Breast epithelium (tissue), 4 donors: ENCODE data around the gene SFXN5. TPM values are rescaled to one million over a fixed set of nuclear protein-coding genes. Genes with fewer than 3 reads are reported as not detected.

Experiments
- DNase-seq, 2 donors: peaks; one replicate each; pipeline ENCODE4 v3.0.0-alpha.2; 2019; ENCODE audit warnings: low spot score in 2 of 2
- H3K27ac ChIP-seq, 2 donors: fragments of 200-600 bp; sonication (generic) in 1 of 2; one replicate each; pipeline ENCODE4 v1.5.1; 2016 to 2019; ENCODE audit warnings: mild to moderate bottlenecking in 1 of 2
- H3K27me3 ChIP-seq, 2 donors: fragments of 200-600 bp; sonication (generic) in 1 of 2; one replicate each; pipeline versions ENCODE4 v1.5.1 to v1.6.0; 2017 to 2019; ENCODE audit warnings: control low read depth in 1 of 2, mild to moderate bottlenecking in 1 of 2
- H3K36me3 ChIP-seq: fragments of 200-600 bp; one replicate; pipeline ENCODE4 v1.5.1; 2019
- H3K4me1 ChIP-seq, 2 donors: fragments of 200-600 bp; sonication (generic); one replicate each; pipeline ENCODE4 v1.5.1; 2016 to 2019; ENCODE audit warnings: control low read depth in 1 of 2
- H3K4me3 ChIP-seq, 3 donors: fragments of 200-600 bp; sonication (generic); 1 replicate in 2 of 3; 2 replicates in 1 of 3; pipeline ENCODE4 v1.5.1; 2016 to 2019; ENCODE audit warnings: mild to moderate bottlenecking in 3 of 3, moderate library complexity in 2 of 3
- H3K9me3 ChIP-seq, 2 donors: fragments of 200-600 bp; sonication (generic) in 1 of 2; one replicate each; pipeline ENCODE4 v1.5.1; 2016 to 2019; ENCODE audit warnings: control low read depth in 1 of 2
- CTCF ChIP-seq, 3 donors: fragments of 450-650 bp; IDR thresholded peaks; one replicate each; pipeline ENCODE4 v1.5.1; 2016 to 2017; ENCODE audit warnings: antibody characterized with exemption in 3 of 3, mild to moderate bottlenecking in 3 of 3, moderate library complexity in 3 of 3
- POLR2A ChIP-seq: fragments of 450-650 bp; IDR thresholded peaks from one replicate; pipeline ENCODE4 v1.6.1; 2016; ENCODE audit warnings: antibody characterized with exemption, mild to moderate bottlenecking, moderate library complexity
- POLR2AphosphoS5 ChIP-seq, 3 donors: sonication (generic); formaldehyde crosslinking; IDR thresholded peaks; one replicate each; pipeline ENCODE4 v1.6.1; 2017; ENCODE audit warnings: antibody characterized with exemption in 3 of 3
- intact Hi-C: fragments of 100-400 bp; cut with DNase I; formaldehyde crosslinking; loops from one replicate; pipeline ENCODE4 v1.15.1; 2023; ENCODE audit warnings: low total_unique reads
- total RNA-seq, 3 donors: library from RNA; depleted of rRNA; stranded (reverse); fragments of >200 nt; gene quantifications; one replicate each; pipeline ENCODE4 v1.1.0, GENCODE V29; 2016

Gene SFXN5
- total RNA-seq, 3 donors from 2014 or later, result 6.7 to 19.6 (median 12.8) TPM

GRCh38 chr2:72949642-72950041, 121.9 kb downstream of the SFXN5 start:
- no peak overlapping the region for H3K4me3 ChIP-seq
- no peak for DNase-seq
- no peaks in the 10 kb centered on the region for H3K9me3 ChIP-seq
- H3K27ac ChIP-seq, result no peak overlapping the region
- no peaks in the 10 kb centered on the region for H3K4me1 ChIP-seq
- H3K27me3 ChIP-seq, result no peaks in the 10 kb centered on the region
- intact Hi-C loops, result no loop called here
- TF ChIP-seq POLR2A (no peak), POLR2AphosphoS5 (IDR thresholded peaks at IDR 0.05) (no peak), CTCF (IDR thresholded peaks at IDR 0.05) (no peak)
- no peaks in the 10 kb centered on the region for H3K36me3 ChIP-seq

GRCh38 chr2:72949045-72949444, 122.5 kb downstream of the SFXN5 start:
- no peak for TF ChIP-seq CTCF (IDR thresholded peaks at IDR 0.05)
- no peak for TF ChIP-seq POLR2A
- no peak for TF ChIP-seq POLR2AphosphoS5 (IDR thresholded peaks at IDR 0.05)
- Histone ChIP-seq H3K27me3 (no peaks in the 10 kb centered on the region), H3K4me3 (no peak overlapping the region)

GRCh38 chr2:72947952-72948830, 123.3 kb downstream of the SFXN5 start:
- no peaks in the 10 kb centered on the region for H3K36me3 ChIP-seq

More at GRCh38 chr2:72949045-72949444, 122.5 kb downstream of the SFXN5 start:
- Histone ChIP-seq H3K27ac (no peak overlapping the region), H3K36me3 (no peaks in the 10 kb centered on the region), H3K4me1 (no peaks in the 10 kb centered on the region), H3K9me3 (no peaks in the 10 kb centered on the region)
- no peak for DNase-seq
- intact Hi-C loops, result no loop called here

GRCh38 chr2:72946466-72946865, 125.0 kb downstream of the SFXN5 start:
- TF ChIP-seq CTCF (IDR thresholded peaks at IDR 0.05) (no peak), POLR2AphosphoS5 (IDR thresholded peaks at IDR 0.05) (no peak), POLR2A (no peak)

More at GRCh38 chr2:72947952-72948830, 123.3 kb downstream of the SFXN5 start:
- Histone ChIP-seq H3K4me3 (no peak overlapping the region), H3K4me1 (no peaks in the 10 kb centered on the region), H3K27ac (no peak overlapping the region), H3K9me3 (no peaks in the 10 kb centered on the region), H3K27me3 (no peaks in the 10 kb centered on the region)
- no peak for DNase-seq
- TF ChIP-seq POLR2A (no peak), POLR2AphosphoS5 (IDR thresholded peaks at IDR 0.05) (no peak), CTCF (IDR thresholded peaks at IDR 0.05) (no peak)
- intact Hi-C loops, result no loop called here

GRCh38 chr2:72945450-72946019, 126.0 kb downstream of the SFXN5 start:
- Histone ChIP-seq H3K36me3 (no peaks in the 10 kb centered on the region), H3K9me3 (no peaks in the 10 kb centered on the region), H3K4me1 (no peaks in the 10 kb centered on the region), H3K27me3 (no peaks in the 10 kb centered on the region), H3K27ac (no peak overlapping the region), H3K4me3 (no peak overlapping the region)
- intact Hi-C loops, result no loop called here
- DNase-seq, result no peak
- TF ChIP-seq POLR2AphosphoS5 (IDR thresholded peaks at IDR 0.05), result no peak
- TF ChIP-seq POLR2A, result no peak
- TF ChIP-seq CTCF (IDR thresholded peaks at IDR 0.05), result no peak

More at GRCh38 chr2:72946466-72946865, 125.0 kb downstream of the SFXN5 start:
- no peak overlapping the region for H3K27ac ChIP-seq
- H3K36me3 ChIP-seq, result no peaks in the 10 kb centered on the region
- no peaks in the 10 kb centered on the region for H3K9me3 ChIP-seq
- DNase-seq, result no peak
- H3K4me3 ChIP-seq, result no peak overlapping the region
- no peaks in the 10 kb centered on the region for H3K4me1 ChIP-seq
- no peaks in the 10 kb centered on the region for H3K27me3 ChIP-seq
- intact Hi-C loops, result no loop called here
